HG03039 (cell line): ENCODE results near the gene SLC1A2.

ENCODE experiments used
- ATAC-seq: cut with Tn5 transposase; IDR thresholded peaks from one replicate; pipeline ENCODE4 v1.9.1; 2021; ENCODE audit warnings: mild to moderate bottlenecking, moderate library complexity; ENCODE audit not compliant: unreplicated experiment

Gene SLC1A2

DNA sequence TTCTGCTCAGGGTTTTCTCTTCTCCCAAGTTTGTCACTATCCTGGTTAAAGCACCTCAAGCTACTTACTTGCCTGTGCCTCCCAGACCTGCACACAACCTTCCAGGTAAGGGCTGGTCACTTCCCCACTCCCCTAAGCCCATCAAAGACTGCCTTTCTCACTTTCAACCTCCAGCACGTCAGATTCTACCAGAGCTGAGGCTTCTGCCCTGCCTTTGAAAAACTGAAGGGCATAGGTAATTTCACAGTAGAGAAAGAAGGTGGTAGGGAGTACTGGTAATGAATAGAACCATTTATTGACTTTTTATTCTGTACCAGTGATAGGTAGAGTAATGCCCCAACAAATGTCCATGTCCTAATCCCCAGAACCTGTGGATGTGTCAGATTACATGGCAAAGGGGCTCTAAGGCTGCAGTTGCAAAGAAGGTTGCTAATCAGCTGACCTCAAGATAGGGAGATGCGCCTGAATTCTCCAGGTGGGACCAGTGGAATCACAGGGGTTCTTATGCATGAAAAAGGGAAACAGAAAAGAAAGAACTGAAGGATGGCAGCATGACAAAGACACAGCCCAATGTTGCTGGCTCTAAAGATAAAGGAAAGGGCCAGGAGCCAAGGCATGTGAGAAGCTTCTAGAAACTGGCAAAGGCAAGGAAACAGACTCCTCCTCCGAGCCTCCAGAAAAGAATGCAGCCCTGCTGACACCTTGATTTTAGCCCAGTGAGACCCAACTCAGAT, 89.0 kb downstream of the SLC1A2 start:
- ATAC-seq: no peak

DNA sequence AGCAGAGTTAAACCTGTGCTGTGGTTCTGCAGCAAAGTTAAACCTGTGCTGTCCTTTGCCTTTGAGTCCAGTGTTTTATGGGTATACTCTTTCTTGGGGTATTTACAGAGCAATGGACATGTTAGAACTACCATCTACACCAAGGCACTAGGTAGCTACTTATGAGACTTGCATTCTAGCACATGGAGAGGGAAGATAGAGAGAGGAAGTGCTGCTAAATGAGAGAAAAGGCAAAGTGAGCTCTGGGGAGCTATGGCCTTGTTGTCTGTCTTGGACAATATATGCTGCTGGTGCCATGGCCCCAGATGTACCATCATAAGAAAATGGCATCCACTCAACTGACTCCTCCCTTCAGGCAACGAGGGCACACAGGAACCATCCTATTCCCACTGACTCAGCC, 91.5 kb downstream of the SLC1A2 start:
- no peak for ATAC-seq

DNA sequence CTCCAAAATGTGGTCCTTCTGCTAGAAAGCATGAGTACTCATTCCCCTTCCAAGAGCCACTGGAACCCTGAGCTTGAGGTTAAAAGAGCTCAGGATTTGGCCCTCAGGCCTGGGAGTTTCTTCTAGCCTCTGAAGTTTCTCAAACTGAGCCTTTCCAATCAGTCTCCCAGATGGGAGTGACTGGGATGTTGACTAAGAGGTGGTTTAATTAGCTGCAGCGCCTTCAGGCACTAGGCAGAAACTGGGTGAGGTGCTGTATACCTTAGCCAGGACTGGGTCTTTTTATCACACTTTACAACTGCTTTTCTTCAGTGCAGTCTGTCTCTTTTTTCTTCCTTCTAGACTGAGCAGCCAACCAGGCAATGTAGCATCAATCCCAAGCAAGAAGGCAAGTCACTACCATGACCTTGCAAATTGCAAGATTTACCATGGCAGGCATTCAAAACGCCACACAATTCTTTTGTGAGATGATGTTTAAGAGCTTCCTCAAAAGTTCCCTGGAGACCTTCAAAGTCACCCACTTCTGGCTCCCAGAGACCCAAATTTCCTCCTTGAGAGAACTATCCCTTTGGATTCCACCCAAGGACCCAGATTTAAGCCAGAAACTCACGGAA, 93.0 kb downstream of the SLC1A2 start:
- no peak for ATAC-seq

DNA sequence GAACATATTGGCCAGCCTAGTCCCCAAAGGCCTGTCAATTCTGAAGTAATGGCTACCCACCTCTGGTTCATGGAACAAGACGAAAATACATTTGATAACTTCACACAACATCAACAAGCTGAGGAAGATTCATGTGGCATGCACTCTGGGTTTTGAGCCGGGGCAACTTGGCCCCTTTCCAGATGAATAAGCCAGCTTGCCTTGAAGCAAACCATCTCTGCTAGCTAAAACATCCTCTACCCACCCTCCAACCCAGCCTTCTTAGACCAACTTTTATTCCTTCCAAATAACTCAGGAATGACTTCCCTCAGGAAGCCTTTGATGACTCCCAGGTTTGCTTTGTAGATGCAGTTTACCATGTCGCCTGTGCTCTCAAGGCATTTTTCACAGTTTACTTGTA, 94.4 kb downstream of the SLC1A2 start:
- ATAC-seq: no peak

DNA sequence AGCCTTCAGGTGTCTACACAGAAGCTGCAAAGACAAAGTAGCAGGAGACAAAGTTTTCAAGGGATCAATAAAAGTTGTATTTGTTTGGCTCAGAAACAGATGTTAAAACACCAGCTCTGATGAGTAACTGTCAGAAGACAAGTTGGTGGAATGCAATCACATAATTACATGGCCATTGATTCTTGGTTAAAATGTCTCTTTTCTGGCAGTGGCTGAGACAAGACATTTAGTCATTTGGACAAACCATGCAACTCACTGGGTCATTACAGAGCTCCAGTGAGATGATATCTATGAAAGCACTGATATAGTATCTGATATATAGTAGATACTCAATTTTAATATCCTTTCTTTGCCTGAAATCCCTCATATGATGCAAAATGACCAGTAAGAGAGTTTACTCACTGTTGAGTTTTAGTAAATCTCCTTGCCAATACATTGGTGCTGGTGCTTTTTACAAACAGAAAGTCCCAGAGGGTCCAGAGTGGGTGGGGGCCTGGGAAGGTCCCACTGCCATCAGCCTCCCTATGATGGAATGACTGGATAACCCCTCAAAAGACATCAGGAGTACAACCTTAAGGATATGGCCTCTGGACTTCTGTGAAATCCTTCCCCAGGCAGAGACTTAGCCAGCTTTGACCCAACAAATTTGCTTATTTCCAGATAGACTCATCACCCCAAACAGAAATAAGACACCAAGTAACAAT, 95.0 kb downstream of the SLC1A2 start:
- no peak for ATAC-seq

DNA sequence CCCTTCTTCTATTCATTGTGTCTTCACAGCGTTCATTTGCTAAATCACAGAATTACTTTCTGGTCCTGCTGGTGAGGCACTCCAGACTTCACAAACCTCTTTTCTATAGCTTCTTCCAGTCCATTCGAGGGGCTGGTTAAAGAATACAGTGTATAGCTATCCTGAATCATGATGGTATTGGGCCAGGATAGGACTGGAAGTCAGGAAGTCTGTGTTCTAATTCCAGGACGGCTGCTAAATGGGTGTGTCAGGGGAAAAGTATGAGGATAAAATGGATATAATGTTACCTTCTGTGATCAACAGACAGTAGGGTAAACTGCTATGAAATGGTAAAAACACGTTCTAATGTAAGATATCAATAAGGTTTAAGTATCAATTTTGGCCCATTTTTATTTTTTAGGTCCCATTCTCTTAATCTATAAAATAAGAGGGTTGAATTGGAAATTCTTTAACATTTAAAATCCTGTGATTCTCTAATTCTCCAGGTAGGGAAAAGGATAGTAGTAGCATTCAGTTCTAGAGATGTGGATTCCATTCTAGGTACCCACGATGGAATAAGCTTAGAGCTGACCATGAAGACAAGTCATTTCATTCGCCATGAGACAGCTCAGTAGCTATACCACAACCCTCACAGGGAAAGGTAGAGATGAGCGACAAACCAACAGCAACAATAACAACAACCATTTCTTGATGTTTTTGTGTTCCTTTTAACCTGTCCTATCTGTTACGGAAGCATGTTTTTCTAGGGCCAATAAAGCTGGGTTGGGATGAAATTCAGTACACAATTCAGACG, 96.1 kb downstream of the SLC1A2 start:
- ATAC-seq: no peak

DNA sequence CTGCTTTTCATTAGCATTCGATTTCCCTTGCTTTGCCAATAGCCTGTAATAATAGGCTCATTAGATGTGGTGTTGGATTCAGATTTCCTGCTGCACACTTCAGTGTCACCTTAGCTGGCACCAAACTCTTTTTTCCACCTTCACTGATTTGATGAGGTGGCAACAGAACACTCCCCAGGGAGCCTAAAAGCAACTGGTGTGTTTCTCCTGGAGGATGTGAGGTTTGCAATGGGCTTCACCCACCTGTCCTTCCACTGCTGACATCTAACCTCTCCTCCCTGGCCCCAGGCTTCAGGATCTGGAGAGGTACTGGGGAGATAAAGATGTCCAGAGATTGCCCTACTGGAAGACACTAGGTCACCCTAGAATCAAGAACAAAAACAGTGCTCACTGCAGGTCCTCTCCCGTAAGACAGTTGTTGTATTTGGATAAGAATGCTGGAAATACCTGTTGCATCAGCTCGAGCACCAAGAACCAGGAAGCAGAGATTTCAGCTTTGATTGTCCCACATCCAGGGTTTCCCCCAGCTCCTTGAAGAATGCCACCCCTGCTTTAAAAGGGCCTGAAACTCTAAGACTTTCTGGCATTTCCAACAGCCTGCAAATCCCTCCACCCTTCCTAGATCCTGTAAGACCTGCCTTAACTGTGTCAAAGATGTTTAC, 96.9 kb downstream of the SLC1A2 start:
- no peak for ATAC-seq

DNA sequence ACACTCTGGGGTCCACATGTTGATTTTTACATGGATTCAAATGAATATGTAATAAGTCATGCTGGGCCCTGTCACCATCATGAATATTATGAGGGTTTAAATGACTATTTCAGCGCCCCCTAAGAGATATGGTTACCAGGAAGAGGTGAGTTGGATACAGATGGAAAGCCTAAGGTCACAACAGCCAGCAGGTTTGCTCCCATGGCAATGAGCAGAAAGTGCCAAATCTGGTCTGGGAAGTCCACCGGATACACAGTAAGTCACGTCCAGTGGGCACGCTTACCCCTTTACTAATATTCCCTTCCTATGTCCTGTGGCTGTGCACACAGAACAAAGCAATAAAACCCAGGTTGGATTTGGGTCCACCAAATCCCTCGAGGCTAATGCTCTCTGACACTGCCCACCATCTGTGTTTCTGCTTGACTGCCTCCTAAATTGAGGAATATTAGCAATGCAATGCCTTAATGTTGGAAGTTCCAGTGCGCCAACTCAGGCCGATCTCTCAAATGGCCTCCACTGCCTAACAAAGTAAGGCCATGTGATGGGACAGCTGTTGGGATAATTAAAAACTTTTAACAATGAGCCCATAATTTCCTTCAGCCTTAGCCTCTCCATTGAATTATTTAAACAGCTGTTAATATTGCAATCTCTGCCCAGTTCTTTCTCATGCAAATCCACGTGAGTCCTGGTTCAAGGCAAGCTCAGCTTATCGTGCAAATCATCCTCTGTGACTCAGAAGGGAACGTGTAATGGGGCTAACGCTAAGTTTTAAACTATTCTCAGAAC, 97.6 kb downstream of the SLC1A2 start:
- ATAC-seq: no peak

DNA sequence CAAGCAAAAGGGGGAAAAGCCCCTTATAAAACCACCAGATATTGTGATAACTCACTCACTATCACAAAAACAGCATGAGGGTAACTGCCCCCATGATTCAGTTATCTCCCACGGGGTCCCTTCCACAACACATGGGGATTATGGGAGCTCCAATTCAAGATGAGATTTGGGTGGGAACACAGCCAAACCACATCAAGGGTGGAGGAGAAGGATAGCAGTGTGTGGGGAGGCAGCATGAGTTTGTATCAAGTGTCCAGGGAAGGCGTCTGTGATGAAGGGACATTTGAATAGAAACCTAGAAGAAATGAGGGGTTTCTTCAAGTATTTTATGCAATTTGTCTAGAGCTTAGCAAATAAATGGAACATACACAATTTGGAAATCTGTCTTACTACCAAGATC, 98.2 kb downstream of the SLC1A2 start:
- ATAC-seq: no peak

DNA sequence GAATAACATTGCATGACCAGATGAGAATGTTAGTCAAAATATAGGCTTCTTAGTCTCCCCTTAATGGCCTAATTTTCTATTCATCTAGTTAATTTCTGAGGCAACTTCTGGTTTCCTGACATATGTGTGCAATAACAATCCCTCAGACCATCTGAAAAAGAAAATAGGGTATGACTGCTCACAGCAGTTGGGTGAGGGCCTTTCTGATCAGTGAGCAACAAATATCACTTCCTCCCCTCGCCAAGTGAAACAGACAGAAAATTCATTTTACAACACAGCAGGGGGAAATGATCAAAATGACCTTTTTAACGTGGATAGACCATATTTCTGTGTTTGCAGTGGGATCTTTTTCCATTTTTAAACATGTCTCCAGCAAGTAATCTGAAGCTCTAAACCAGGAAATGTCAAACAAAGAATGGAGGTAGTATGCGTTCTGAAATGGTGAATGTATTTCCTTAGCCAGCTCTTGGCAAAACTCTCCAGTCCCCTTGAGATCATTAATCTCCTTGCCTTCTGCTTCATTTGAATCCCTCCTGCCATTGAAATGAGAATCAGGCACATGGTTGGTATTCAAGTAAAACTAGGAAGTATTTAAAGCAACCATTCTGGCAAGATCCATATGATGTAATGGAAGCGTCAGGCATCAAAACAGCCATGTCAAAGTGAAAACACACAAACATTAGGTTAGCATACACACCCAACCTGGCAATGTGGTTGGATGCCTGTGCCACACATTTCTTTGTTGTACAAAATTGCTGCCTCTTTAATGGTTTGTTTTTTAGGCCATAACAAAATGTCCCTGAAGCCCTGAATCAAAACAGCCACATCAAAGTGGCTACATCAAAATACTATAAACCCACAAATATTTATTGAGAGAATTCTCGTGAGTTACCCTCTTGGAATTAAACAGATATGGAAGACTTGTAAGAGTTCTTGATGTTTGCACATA, 100.1 kb downstream of the SLC1A2 start:
- ATAC-seq: no peak

DNA sequence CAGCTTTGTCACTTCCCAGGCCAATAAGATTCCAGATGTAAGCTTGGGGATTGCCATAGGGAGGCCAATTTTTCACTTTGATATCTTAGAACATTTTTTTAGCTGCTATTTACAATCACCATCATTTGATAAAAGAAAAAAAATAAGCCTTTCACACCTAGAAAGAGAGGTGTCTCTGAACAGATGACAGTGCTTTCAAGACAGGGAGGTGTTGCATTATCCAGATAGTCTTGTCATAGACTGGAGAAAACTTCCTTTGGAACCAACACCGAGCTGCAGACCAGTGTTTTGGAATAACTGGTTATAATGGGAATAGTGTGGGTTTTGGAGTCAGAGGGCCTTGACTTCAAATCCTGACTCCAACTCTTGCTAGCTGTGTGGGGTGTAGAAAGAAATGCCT, 101.0 kb downstream of the SLC1A2 start:
- ATAC-seq: no peak

DNA sequence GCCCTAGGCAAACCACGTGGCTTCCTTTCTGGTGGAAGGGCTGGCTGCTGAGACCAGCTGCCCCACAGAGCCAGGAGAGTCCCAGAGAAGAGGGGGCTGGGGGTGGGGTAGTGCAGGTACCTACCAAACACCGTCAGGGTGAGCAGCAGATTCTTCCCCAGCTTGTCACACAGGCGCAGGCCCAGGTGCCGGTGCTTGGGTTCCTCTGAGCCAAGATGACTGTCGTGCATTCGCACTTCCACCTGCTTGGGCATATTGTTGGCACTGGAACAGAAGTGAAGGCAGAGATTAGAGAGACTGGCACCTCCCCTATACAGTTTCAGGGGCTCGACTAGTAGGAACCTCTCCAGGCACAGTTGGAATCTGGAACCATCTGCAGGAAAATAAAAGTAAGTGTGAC, 102.1 kb downstream of the SLC1A2 start:
- ATAC-seq: no peak

DNA sequence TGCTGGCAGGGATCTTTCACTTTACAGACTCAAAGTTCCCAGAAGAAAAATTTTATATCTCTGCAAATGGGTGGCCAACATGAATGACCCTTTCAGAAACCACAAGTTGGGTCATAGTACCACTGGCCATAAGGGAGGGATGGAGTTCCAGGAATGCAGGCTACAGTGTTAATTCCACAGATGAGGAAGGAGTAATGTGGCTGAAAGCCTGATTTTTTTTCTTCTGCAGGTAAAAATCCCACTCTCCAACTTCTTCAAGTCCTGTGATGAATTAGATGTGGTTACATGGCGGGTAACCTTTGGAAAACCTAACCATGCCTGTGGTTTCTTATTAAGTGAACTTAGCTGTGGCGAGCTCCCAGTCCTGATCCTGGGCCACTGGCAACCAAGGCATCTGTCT, 103.2 kb downstream of the SLC1A2 start:
- ATAC-seq: no peak

DNA sequence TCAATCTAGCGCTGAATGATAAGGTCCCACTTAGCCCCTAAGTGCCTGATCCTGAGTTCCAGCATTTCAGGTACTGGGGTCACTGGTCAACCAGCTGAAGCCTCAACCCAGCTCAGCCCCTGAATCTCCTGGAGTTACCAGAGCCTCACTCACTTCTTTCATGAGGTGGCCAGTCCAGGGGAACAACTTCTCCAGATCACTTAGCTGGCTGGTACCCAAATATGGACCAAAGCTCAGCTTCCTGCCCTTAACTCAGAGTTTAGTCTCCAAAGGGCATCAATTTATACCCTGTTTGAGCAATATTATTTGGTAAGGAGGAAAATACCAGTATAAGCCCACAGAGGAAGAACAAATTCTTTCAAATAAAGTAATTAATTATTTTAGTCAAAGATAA, 105.6 kb downstream of the SLC1A2 start:
- ATAC-seq: peak; percentile 14

DNA sequence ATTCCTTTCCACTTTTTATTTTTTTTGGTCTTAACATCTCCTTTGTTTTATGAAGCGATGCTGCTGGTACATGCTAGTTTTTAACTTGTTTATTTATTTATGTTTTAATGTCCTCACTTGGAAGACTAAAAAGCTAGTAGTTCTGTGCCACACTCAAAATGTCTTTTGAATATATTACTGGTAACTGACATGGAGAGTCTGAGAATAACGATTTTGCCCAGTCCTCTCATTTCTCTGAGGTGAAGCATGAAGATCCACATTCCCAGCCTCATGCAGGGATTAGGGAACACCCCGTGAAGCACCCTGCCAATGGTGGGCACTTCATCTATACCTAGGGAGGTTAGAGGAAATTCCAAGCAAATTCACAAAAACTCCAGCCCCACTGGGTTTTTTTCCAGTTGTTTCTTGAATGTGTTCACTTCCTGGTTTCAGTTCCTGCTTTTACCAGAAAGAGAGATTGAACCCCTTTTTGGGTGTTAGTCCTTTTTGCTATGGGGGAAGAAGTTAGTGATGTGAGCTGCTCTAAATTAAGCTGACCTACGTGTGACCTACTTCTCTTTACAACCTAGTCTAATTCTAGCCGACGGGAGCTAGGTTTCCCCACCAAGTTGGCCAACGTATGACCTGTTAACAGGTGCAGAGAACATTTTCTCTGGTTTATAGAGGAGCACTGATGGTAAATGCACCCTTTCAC, 106.1 kb downstream of the SLC1A2 start:
- ATAC-seq: peak; percentile 74

DNA sequence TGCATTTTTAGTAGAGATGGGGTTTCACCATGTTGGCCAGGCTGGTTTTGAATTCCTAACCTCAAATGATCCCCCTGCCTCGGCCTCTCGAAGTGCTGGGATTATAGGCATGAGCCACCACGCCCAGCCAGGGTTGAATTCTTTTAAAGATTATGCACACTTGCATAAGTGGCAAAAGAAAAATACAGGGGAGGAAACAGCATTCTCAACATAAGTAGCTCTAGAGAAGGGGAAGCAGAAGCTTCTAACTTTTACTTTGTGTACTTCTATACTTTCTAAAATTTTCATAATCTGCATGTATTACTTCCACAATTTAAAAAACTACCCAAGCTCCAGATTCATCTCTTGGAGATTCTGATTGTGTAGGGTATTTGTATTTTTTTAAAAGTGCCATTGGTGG, 108.0 kb downstream of the SLC1A2 start:
- no peak for ATAC-seq

DNA sequence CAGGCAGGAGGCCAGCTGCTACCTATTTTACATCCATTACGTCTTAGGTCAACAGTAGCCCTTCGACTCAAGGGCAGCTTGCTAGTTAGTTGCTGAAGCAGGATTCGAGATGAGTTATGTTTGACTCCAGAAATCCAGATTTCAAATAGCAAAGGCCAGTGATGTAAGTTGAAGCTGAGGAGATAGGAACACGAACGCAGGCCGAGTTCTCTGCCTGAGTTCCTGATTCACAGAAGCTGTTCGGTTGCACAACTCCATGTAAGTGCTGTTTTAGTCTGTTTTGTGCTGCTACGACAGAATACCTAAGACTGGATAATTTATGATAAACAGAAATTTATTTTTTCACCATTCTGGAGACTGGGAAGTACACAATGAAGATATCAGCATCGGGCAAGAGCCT, 111.2 kb downstream of the SLC1A2 start:
- no peak for ATAC-seq

DNA sequence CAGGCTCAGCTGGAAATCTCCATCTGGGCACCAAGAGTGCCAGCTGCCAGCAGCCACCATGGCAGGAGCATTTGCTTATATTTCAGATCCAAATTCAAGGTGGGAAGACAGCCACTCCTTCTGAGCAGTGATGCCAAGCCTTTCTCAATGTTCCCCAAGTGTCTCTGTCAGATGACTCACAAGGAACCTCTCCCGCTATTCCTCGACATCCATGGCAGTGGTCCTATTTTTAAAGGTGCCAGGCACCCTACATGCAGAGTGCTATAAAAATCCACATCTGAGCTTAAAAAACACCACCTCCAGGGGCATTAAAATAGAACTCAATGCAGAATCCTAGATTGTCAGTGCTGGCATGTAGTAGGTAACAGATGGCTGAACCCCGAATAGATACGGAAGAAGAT, 112.1 kb downstream of the SLC1A2 start:
- ATAC-seq: no peak
